Stimulated activated CD8-positive, alpha-beta memory T cell treated with anti-CD3 and anti-CD28 coated beads, Interleukin-12 subunit alpha, Interleukin-12 subunit beta, amount 100 ng/mL, for 24 hours (primary cell): ENCODE results near the gene MSGN1.

ENCODE experiments used
- DNase-seq: peaks from one replicate; pipeline ENCODE4 v3.0.0-alpha.2; 2020; ENCODE audit errors: extremely low read depth

The MSGN1 gene

GRCh38 chr2:17847236-17847635 lies 31.0 kb downstream of the MSGN1 start:
- DNase-seq = no peak

- no peak for DNase-seq
Observed at GRCh38 chr2:17849275-17849674, 33.0 kb downstream of the MSGN1 start.

GRCh38 chr2:17850151-17850550 lies 33.9 kb downstream of the MSGN1 start:
- DNase-seq = no peak

- DNase-seq = no peak
Observed at GRCh38 chr2:17851731-17852585, 35.7 kb downstream of the MSGN1 start.

- DNase-seq = no peak
Observed at GRCh38 chr2:17853799-17854198, 37.5 kb downstream of the MSGN1 start.

- DNase-seq = no peak
Observed at GRCh38 chr2:17857021-17857420, 40.8 kb downstream of the MSGN1 start.

- DNase-seq = no peak
Observed at GRCh38 chr2:17858064-17858463, 41.8 kb downstream of the MSGN1 start.

GRCh38 chr2:17863539-17863938 lies 47.3 kb downstream of the MSGN1 start:
- no peak for DNase-seq

- DNase-seq = no peak
Observed at GRCh38 chr2:17864676-17865075, 48.4 kb downstream of the MSGN1 start.

GRCh38 chr2:17867133-17867532 lies 50.9 kb downstream of the MSGN1 start:
- no peak for DNase-seq
